RWPE2 (cell line): Measurements from ENCODE around the gene MPPED1.

Source experiments
- ATAC-seq: fragments of 200-7000 bp; cut with Tn5 transposase; 3 replicates; pipeline ENCODE4 v1.9.1; 2021; ENCODE audit warnings: low read depth
- DNase-seq: peaks from one replicate; pipeline ENCODE4 v3.0.0-alpha.2; 2020; ENCODE audit warnings: low spot score
- H3K27ac ChIP-seq: fragments of 450-650 bp; 2 replicates; pipeline ENCODE4 v1.5.1; 2017; ENCODE audit warnings: mild to moderate bottlenecking; ENCODE audit not compliant: poor library complexity, severe bottlenecking
- H3K27me3 ChIP-seq: fragments of 250-450 bp; sonication (Bioruptor Pico); 2 replicates; pipeline ENCODE4 v1.5.1; 2021; ENCODE audit warnings: mild to moderate bottlenecking, moderate library complexity; ENCODE audit not compliant: insufficient read depth, poor library complexity, severe bottlenecking
- H3K36me3 ChIP-seq: fragments of 250-450 bp; sonication (Bioruptor Pico); 2 replicates; pipeline ENCODE4 v1.5.1; 2020; ENCODE audit warnings: low read depth, mild to moderate bottlenecking, moderate library complexity
- H3K4me1 ChIP-seq: fragments of 250-450 bp; sonication (Bioruptor Pico); 2 replicates; pipeline ENCODE4 v1.5.1; 2021; ENCODE audit warnings: mild to moderate bottlenecking, moderate library complexity; ENCODE audit not compliant: insufficient read depth, poor library complexity, severe bottlenecking
- H3K4me3 ChIP-seq: fragments of 250-450 bp; sonication (Bioruptor Pico); 2 replicates; pipeline ENCODE4 v1.5.1; 2021; ENCODE audit warnings: mild to moderate bottlenecking, moderate library complexity; ENCODE audit not compliant: severe bottlenecking
- H3K9me3 ChIP-seq: fragments of 250-450 bp; sonication (Bioruptor Pico); 2 replicates; pipeline ENCODE4 v1.5.1; 2021; ENCODE audit warnings: mild to moderate bottlenecking, moderate library complexity; ENCODE audit not compliant: severe bottlenecking
- TF ChIP-seq, protein P1 (sequence below): fragments of 450-650 bp; IDR thresholded peaks from one replicate; pipeline ENCODE4 v1.5.1; 2017; ENCODE audit warnings: mild to moderate bottlenecking, moderate library complexity; ENCODE audit not compliant: poor library complexity, severe bottlenecking

MPPED1 gene

DNA sequence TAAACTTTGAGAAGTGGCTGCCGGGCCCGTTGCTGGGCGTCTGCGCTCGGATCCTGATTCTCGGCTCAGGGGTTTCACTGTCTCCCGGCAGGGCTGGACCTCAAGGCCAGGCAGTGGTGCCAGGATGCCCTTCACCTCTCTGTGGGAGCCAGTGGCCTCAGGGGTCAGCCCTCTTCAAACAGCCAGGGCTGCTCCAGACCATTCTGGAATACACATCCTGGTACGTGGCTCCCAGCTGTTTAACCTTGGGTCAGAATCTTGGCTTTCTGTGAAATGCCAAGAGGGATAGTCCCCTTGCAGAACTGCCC lies 70.5 kb downstream of the MPPED1 start:
- Histone ChIP-seq H3K9me3 (no peaks in the 10 kb centered on the region), H3K4me3 (no peak overlapping the region), H3K4me1 (no peaks in the 10 kb centered on the region), H3K27me3 (no peaks in the 10 kb centered on the region), H3K27ac (no peak overlapping the region), H3K36me3 (no peaks in the 10 kb centered on the region)
- DNase-seq (no peak), ATAC-seq (no peak)
- TF ChIP-seq, protein P1, sequence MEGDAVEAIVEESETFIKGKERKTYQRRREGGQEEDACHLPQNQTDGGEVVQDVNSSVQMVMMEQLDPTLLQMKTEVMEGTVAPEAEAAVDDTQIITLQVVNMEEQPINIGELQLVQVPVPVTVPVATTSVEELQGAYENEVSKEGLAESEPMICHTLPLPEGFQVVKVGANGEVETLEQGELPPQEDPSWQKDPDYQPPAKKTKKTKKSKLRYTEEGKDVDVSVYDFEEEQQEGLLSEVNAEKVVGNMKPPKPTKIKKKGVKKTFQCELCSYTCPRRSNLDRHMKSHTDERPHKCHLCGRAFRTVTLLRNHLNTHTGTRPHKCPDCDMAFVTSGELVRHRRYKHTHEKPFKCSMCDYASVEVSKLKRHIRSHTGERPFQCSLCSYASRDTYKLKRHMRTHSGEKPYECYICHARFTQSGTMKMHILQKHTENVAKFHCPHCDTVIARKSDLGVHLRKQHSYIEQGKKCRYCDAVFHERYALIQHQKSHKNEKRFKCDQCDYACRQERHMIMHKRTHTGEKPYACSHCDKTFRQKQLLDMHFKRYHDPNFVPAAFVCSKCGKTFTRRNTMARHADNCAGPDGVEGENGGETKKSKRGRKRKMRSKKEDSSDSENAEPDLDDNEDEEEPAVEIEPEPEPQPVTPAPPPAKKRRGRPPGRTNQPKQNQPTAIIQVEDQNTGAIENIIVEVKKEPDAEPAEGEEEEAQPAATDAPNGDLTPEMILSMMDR, result no peak

DNA sequence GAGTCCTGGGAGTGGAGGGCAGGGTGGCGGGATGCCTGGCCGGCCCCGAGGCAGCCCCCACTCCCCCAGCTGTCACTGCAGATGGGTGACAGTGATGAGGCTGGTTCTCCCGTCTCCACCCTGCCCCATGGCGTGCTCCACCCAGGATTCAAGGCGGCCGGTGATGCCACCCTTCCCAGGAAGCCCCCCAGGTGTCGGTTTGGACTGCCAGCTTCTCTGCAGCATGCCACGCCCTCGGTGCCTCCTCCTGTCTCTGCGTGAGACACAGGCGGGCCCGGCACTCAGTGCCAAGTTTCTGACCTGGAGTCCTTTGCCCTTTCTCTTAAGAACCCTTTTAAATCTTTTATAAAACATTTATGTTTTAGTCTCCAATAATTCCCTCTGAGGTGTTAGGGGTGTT lies 71.5 kb downstream of the MPPED1 start:
- DNase-seq, result no peak
- H3K27me3 ChIP-seq, result no peaks in the 10 kb centered on the region
- no peaks in the 10 kb centered on the region for H3K36me3 ChIP-seq
- H3K4me3 ChIP-seq, result no peak overlapping the region
- H3K27ac ChIP-seq, result no peak overlapping the region
- H3K4me1 ChIP-seq, result no peaks in the 10 kb centered on the region
- no peak for ATAC-seq
- no peaks in the 10 kb centered on the region for H3K9me3 ChIP-seq
- TF ChIP-seq, protein P1, result no peak

DNA sequence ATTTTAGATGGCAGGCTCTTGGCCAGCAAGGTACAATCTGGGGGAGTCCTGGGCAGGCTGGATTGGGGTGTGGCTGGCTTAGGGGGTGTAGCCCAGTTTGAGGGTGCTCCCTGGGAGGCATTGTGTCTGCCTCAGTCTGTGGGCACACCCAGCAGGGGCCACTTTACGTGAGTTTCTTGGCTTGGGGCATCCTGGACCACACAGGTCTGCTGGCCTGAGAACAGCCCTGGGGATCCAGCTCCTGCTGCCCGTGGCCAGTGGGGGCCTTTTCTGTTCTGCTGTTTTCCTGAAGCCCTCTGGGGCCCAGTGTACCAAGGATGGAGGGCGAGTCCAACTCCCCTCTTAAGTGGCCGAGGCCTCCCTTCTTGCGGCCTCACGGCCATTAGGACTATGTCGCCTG lies 71.9 kb downstream of the MPPED1 start:
- Histone ChIP-seq H3K4me3 (no peak overlapping the region), H3K27me3 (no peaks in the 10 kb centered on the region), H3K36me3 (no peaks in the 10 kb centered on the region), H3K9me3 (no peaks in the 10 kb centered on the region), H3K27ac (no peak overlapping the region), H3K4me1 (no peaks in the 10 kb centered on the region)
- TF ChIP-seq, protein P1, result no peak
- ATAC-seq (no peak), DNase-seq (no peak)

DNA sequence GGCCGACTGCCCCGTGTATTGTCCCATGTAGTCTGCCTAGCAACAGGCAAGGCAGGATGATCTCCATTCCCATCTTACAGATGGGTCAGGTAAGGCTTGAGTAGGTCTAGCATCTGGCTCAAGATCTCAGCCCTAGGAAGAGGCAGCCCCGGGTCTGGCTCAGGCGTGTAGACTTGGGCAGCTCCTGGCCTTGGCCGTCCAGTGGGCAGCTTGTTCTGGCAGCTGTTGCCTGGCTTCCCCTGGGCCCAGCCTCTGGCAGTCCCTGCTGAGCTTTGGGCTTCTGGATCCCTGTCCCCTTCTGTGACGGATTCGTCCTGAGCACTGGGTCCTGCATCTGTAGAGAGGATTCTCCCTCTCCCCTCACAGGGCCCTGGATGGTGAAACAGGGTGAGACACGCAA lies 72.4 kb downstream of the MPPED1 start:
- DNase-seq (no peak), ATAC-seq (no peak)
- no peak overlapping the region for H3K27ac ChIP-seq
- H3K4me3 ChIP-seq, result no peak overlapping the region
- no peaks in the 10 kb centered on the region for H3K4me1 ChIP-seq
- H3K36me3 ChIP-seq, result no peaks in the 10 kb centered on the region
- TF ChIP-seq, protein P1, result no peak
- no peaks in the 10 kb centered on the region for H3K9me3 ChIP-seq
- H3K27me3 ChIP-seq, result no peaks in the 10 kb centered on the region

DNA sequence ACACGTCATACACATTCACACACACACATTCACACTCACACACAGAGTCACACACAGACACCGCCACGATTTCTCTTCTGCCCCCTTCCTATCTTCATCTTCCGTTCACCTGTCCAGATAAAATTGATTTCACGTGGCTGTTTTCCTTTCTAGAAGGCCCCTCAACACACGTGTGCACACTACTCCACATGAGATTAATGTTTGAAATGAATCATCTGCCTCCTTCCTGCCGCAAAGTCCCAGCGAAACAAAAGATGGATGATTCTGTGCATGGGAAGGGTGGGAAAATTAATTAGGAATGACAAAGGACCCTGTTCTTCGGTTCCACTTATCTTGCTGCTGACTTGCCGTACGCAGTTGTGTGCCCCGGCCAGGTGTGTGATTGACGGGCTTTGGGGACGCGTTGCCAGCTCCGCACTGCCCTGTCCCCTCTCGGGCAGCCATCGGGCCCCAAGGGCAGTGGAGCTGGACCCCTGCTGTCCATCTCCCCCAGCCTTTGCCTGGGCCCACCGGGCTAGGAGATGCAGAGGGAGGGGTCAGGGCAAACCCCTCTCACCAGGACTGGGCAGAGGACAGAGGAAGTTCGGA lies 73.8 kb downstream of the MPPED1 start:
- H3K9me3 ChIP-seq, result no peaks in the 10 kb centered on the region
- H3K4me3 ChIP-seq, result no peak overlapping the region
- no peaks in the 10 kb centered on the region for H3K36me3 ChIP-seq
- H3K27me3 ChIP-seq, result no peaks in the 10 kb centered on the region
- DNase-seq (no peak), ATAC-seq (no peak)
- no peak overlapping the region for H3K27ac ChIP-seq
- H3K4me1 ChIP-seq, result no peaks in the 10 kb centered on the region
- TF ChIP-seq, protein P1, result no peak
